MM.1S (cell line): Measurements from ENCODE around the gene GTPBP6.

Experiments
- CTCF ChIP-seq: fragments of 300-600 bp; sonication (generic); IDR thresholded peaks from 2 replicates; pipeline ENCODE4 v1.5.1; 2016; ENCODE audit warnings: antibody characterized with exemption, low read length, mixed read lengths
- EZH2 ChIP-seq: fragments of 300-600 bp; sonication (generic); optimal IDR thresholded peaks from 2 replicates; pipeline ENCODE3; 2017; ENCODE audit warnings: low read depth, mild to moderate bottlenecking, antibody characterized with exemption, low read length, mixed read lengths

- TF ChIP-seq CTCF (no peak), EZH2 (no peak)
Measured at GRCh38 chrX:320126-320783, 1.7 kb upstream of the GTPBP6 start.
